GM19025 (cell line): Measurements from ENCODE around the gene MAP3K6.
"Not testable (repeated sequence)": the region's sequence is repeated elsewhere in the genome, so short reads cannot be mapped to it uniquely, and the experiment has no call there.

Experiments
- ATAC-seq: cut with Tn5 transposase; IDR thresholded peaks from one replicate; pipeline ENCODE4 v1.9.1; 2021; ENCODE audit warnings: mild to moderate bottlenecking, low read depth, moderate library complexity; ENCODE audit not compliant: unreplicated experiment

Gene MAP3K6

DNA sequence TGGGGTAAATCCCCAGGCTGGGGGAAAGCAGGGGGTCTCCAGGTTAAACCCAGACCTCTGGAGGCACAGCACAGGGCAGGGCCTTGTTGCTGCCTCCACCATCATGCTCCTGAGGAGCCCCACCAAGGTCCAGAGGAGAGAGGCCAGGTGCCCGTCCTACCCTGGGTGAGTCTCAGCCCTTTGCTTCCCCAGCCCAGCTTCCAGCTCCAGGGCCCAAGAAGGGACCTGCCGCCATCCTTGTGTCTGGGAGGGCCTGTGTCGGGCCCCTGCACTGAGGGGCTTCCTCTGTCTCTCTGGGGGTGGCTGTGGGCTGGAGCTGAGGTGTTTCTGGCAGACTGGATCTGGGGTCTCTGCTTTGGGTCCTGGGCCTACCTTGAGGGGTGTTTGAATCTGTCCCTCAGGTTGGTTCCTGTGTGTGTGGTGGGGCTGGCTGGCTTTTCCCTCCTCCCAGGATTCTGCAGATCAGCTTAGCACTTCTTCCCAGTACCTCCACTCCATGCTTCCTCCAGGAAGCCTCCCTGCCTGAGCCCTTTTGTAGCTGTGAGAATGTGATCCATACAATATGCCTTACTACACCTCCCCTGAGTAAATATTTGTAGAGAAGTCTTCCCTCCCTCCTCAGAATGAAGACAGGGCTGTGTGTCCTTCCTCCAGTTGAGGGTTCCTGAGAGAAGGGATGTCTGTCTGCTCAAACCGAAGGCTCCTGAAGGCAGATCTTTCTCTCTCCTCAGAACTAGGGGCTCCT lies 31.8 kb upstream of the MAP3K6 start:
- ATAC-seq, result no peak

DNA sequence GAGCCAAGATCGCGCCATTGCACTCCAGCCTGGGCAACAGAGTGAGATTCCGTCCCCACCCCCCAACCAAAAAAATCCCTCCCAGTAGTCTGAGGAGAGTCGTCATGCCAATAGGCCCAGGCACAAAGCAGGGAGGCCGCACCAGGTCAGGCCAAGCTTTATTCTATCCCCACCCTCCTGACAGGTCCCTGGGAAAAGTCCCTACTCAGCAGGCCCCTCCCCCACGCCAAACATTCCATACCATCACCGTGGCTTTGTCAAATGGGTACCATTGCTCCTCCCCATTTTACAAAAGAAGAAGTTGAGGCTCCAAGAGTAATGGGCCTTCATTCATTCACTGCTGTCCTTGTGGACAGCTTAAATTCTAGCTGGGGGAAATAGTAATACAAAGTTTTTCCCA lies 31.0 kb upstream of the MAP3K6 start:
- ATAC-seq, result no peak

DNA sequence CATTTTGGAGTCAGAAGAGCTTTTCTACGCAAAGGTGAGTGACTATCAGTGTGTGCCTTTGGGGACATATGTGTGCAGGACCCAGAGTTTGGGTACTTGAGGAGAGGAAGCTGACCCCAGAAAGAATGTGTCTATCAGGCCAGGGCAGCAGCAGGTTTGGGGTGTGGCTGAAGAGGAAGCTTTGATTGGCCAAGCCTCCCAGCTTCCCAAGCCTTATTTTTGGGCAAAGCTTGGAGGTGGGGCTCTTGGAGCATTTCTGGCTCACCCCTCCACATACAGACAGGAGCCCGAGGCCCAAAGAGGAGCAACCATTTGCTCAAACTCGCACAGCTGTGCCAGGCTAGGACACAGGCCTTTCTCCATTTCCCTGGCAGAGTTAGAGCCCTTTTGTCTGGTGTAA lies 30.3 kb upstream of the MAP3K6 start:
- no peak for ATAC-seq

DNA sequence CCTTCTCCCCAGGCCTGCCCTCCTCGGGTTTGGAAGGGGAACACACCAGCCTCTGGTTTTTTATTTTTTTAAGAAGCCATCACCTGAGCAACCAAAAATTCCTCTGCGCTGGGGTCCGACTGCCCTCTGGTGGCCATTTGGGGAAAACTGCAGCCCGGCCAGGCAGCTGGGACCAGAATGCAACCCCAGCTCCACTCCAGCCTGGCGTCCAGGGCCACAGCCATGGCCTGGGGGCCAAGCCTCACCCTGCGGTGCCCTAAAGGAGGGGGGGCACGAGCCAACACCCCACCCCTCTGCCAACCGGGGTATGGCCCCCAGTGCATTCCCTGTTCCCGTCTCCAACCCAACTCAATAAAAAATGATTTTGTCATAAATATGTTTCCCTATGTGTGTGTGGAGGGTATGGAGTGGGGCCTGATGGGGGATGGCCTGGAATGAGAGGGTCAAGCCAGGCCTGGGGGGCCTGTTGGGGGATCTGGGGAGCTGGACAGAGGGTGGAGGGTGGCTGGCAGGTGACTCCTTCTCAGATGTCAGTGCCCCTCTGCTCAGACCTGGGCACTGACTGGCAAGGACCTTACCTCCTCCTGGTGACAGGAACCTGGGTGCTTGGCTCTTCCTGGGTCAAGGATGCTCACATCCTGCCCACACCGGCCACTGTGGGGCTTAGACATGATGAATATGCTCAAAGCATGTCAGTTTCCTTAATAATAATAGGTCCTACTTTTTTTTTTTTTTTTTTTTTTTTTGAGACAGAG lies 28.9 kb upstream of the MAP3K6 start:
- ATAC-seq, result no peak

DNA sequence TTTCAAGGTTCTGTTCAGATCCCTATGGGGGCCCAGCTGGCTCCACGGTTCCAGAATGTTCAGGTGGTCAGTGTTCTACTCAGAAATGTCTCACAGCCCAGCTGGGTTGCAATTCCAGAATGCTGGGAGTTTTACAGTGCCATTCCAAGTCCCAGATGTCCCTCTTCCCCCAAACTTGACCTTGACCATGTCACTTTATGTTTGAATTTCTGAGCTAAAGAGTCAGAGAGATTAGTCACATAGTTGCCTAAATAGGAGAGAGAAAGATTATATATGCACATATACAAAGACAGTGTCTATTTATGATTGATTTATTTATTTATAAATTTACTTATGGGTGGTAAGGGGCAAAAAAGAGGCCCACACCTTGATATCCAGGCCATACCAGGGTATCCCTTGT lies 28.2 kb upstream of the MAP3K6 start:
- no peak for ATAC-seq

DNA sequence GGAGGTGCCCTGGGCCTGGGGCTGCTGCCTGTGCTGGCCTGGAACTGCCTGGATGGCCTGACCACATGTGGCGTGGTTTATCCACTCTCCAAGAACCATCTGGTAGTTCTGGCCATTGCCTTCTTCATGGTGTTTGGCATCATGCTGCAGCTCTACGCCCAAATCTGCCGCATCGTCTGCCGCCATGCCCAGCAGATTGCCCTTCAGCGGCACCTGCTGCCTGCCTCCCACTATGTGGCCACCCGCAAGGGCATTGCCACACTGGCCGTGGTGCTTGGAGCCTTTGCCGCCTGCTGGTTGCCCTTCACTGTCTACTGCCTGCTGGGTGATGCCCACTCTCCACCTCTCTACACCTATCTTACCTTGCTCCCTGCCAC lies 27.5 kb upstream of the MAP3K6 start:
- ATAC-seq, result no peak

DNA sequence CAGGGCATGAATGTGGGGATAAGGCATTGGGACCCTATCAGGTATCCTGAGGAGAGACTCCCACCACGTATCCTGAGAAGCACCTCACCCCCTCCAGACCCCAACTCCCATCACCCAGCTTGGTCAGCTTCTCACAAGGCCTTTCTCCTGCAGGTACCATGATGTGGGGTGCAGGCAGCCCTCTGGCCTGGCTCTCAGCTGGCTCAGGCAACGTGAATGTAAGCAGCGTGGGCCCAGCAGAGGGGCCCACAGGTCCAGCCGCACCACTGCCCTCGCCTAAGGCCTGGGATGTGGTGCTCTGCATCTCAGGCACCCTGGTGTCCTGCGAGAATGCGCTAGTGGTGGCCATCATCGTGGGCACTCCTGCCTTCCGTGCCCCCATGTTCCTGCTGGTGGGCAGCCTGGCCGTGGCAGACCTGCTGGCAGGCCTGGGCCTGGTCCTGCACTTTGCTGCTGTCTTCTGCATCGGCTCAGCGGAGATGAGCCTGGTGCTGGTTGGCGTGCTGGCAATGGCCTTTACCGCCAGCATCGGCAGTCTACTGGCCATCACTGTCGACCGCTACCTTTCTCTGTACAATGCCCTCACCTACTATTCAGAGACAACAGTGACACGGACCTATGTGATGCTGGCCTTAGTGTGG lies 27.0 kb upstream of the MAP3K6 start:
- no peak for ATAC-seq

DNA sequence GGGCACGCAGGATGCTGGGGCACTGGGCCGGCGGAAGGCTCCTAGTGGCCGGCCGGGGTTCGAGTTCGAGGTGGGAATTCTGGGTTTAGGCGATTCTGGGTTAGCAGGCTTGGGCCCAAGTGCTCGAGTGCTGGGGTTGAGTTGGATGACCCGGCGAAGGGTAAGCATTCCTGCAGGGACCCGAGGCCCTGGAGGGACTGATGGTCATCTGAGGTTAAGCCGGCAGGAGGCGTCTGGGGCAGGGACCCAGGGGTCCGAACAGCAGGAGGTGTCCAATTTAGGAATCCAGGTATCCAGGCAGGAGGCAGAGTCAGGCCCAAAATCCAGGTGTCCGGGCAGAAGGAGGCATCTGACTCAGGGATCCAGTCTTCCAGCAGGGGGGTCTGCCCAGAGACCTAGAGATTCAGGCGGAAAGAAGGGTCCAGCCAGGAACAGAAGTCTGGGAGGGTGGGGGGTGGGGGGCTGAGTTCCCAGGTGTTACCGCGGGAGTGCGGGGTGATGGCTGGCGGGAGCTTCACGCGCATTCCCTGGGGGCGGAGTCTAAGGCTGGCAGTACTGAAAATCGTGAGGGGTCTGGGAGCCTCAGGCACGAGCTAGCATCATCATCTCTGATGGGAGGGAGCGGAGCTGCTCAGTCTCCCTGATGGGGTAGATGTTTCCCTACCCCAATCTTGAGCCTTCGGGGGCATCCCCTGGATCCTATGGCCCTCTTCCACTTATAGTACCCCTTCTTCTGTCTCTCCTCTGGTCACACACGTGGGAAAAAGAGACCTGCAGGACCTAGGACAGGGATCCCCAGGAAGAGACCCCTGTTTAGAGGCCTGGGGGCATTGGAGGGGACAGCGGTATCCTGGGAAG lies 26.2 kb upstream of the MAP3K6 start:
- no peak for ATAC-seq

DNA sequence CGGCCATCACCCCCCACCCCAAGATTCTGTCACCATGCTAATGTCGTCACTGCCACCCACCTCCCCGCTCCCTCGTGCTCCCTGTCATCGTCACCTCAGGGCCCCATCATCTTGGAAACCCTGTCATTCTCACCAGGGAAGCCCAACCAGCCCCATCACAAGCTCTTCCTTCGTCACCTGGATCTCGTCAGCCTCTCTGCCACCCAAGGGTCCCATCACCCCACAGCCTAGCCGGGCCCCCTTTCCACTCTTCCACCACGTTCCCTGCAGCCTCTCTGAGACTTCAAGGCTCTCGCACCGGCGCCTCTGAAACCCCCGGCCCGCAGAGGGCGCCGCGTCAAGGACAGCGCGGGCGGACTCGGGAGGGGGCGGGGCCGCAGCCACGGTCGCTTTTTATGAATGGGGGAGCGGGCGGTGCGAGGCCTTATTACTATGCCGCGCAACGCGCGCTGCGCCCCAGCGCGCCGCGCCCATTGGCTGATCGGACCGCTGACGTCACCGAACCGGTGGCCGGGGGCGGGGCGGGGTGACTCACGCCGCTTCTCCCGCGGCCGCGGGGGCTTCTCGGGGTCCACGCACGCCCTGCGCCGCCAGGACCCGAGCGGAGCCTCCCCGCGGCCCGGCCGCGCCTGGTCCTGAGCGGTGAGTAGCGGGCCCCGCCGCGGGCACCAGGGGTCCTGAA lies 25.5 kb upstream of the MAP3K6 start, which contains the start of gene GPR3:
Gene GPR3 (plus strand): TSS at position 527 of the 682 bp plus-strand sequence. CDS start 1,177 bp downstream, outside the sequence.
- ATAC-seq, result peak; percentile 74

DNA sequence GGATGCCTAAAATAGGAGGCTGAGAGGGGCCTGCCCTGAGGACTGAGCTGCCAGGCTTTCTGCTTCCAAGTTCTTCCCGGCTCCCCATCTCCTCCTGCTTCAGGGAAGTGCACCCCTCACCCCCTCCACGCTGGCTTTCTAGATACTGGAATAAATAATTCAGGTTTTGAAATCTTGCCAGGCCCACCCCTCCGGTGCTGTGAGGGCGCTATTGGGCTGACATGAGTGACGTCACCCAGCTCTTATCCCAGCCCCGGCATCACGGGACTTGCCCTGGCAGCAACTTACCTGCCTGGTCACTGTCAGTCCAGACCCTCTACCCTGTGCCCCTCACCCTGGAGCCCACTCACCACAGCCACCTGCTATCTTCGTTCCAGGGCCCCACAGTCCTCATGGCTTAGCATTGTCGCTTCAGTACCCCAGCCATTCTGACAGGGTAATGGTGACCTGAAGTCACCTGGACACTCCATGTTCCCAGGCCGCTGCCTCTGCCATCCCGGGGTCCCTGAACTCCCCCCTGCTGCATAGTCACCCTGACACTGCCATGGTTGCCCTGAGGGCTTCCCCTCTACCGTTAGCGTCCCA lies 24.8 kb upstream of the MAP3K6 start:
- no peak for ATAC-seq

DNA sequence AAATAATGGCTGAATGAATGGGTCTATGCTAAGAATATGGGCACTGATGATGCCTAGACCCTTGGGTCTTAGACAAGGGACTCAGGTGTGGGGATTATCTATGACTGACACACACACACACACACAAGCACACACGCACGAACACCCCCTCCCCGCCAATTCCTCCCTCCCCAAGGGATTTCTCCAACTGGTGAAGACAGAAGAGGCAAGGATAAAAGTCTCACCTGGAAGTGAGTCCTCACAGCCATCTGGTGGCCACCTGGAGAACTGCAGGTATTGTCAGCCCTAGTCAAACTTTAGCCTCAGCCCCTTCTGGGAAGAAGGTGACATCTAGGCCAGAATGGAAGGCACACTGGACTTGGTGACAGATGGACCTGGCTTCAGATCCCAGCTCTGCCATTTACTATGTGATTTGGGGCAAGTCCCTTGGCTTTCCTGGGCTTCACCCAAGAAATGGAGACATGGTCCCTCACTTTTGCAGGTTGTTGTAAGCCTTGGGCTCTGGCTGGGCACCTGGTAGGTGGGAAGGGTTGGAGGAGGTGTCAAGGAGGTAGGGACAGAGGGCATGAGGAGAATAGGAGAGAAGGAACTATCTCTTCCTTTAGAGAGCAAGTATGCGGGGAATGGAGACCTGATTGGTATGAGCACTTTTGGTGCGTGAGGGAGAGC lies 21.7 kb upstream of the MAP3K6 start:
- no peak for ATAC-seq

DNA sequence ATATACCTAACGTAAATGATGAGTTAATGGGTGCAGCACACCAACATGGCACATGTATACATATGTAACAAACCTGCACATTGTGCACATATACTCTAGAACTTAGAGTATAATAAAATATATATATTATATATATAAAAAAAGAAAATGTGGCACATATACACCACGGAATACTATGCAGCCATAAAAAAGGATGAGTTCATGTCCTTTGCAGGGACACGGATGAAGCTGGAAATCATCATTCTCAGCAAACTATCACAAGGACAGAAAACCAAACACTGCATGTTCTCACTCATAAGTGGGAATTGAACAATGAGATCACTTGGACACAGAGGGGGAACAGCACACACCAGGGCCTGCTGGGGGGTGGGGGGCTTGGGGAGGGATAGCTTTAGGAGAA lies 18.0 kb upstream of the MAP3K6 start:
- not testable (repeated sequence) for ATAC-seq

DNA sequence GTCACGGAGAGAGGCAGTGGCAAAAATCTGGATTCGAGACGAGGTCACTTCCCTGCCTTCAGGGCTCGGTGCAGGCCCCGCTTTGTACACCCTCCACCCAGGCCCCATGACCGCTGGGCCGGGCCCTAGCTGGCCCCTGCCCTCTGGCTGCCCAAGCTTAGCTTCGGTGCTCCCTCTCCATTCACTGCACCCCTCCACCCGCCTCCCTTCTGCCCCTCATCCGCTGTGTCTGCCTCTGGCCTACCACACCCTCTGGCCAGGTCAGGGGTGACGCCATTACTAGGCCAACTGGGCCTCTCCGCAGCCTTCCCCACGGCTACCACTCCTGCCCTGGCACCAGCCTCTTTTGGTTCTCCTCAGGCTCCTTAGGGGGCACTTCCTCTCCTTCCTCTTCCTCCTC lies 16.9 kb upstream of the MAP3K6 start:
- ATAC-seq, result no peak

DNA sequence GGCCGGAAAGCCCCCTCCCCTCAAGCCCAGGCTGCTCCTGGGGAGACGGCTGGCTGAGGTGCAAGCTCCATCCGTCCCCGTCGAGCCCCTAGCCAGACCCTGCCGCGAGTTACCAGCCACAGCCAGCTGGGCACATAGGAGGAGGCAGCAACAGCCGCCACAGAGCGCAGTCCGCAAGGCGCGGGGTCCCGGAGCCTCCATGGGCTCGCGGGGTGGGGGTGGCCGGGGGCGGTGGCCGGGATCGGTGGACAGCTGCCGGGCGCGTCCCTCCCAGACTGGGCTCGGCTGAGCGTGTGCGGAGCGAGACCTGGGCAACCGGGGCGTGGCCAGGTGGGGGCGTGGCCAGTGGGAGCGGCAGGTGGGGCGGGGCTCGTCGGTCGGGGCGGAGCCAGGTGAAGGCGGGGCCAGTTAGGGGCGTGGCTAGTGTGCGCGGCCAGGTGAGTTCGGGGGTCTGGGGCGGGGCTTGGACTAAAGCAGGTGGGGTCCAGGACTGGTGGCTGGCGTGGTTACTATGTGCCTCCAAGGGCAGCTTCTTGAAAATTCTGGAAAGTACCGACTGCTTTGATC lies 16.4 kb upstream of the MAP3K6 start, which contains the start of gene CD164L2:
Gene CD164L2 (minus strand): TSS at position 295 of the 567 bp plus-strand sequence. CDS start 94 bp downstream, at position 201.
- ATAC-seq, result no peak

DNA sequence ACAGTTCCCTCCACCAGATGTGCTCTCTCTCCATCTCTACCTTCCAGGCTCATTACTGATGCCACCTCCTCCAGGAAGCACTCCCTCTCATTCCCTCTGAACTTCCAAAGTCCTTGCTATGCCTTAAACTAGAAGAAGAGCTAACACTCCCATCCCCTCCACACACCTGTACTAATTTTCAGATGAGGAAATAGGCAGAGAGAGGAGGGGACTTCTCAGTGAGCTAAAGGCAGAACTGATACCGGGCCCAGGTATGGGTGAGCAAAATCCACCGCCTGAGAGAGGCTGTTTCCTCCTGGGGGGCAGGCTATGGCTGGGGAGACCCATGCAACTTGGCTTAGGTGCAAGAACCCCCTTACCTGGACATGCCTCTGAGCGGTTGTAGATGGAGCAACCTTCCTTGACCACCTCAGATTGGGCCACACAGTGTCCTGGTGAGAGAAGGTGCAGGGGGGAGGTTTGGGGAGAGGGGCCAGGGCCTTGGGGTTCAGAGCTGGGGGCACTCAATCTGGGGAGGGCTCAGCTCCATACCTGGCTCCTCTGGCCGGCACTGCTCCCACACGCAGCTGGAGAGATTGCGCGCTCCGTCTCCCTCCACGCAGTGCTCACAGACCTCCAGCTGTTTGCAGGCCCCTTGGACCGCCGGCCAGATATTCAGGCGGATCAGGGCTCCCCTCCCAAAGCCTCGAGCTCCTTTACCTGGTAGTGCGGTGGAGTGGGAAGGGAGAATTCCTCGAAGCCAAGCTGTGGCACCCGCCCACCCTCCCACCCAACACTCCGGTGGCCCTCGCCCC lies 15.4 kb upstream of the MAP3K6 start:
- no peak for ATAC-seq

DNA sequence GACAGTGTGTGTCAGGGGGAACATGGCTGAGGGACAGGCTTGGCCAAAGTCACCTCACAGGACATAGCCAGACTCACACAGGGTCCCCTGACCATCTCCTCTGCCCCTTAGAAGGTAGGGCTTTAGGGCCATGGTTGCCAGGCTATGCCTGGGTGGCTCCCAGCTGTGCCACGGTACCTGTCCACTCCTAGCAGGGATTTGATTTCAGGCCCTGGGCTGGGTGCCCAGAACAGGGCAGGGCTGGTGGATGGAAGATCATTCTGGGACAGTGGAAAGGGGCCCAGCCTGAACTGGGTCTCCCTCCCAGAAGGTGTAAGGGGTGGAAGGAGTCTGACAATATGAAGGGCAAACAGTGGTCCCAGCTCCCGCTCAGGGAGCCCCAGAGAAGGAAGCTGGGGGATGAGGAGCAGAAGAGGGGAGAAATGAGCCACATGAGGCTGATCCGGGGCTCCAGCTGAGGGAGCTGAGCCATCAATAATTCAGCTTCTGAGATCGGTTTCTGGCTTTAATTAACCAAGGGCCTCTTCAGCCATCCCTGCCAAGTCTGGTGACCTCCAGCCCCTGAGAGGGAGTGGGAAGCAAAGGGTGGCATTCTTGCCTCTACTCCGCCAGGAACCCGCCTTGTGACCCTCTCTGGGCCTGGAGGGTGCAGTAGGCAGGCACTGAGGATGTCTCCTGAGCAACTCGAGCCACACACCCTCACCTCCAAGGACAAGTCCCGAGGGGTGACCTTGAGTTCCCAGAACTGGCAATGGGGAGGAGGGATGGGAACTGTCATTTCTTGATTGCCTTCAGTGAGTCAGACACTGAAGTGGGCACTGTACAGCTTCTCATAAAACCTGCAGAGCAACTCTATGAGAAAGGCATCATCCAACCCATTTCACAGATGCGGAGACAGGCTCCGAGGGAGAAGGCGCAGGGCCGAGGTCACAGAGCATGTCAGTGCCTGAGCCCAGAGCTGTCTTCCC lies 14.3 kb upstream of the MAP3K6 start:
- ATAC-seq, result no peak

DNA sequence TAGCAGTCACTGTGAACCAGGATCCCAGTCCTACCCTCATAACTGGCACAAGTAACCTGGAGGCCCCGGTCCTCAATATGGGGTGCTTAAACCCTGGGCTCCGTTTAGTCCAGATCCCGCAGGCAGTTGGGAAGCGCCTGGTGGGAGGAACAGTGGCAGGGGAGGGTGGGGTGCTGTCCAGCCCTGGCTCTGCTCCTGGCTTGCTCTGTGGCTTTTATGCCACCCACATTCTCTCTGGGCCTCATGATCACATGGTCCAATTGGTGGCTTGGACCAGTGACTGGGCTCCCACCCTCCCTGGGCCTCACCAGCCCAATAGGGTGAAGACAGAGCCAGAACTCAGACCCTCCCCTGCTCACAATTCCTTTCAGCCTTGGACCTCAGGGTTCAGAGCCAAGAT lies 13.5 kb upstream of the MAP3K6 start:
- no peak for ATAC-seq
